ENCODE measurements around the gene ISOC1.

Gene ISOC1

DNA sequence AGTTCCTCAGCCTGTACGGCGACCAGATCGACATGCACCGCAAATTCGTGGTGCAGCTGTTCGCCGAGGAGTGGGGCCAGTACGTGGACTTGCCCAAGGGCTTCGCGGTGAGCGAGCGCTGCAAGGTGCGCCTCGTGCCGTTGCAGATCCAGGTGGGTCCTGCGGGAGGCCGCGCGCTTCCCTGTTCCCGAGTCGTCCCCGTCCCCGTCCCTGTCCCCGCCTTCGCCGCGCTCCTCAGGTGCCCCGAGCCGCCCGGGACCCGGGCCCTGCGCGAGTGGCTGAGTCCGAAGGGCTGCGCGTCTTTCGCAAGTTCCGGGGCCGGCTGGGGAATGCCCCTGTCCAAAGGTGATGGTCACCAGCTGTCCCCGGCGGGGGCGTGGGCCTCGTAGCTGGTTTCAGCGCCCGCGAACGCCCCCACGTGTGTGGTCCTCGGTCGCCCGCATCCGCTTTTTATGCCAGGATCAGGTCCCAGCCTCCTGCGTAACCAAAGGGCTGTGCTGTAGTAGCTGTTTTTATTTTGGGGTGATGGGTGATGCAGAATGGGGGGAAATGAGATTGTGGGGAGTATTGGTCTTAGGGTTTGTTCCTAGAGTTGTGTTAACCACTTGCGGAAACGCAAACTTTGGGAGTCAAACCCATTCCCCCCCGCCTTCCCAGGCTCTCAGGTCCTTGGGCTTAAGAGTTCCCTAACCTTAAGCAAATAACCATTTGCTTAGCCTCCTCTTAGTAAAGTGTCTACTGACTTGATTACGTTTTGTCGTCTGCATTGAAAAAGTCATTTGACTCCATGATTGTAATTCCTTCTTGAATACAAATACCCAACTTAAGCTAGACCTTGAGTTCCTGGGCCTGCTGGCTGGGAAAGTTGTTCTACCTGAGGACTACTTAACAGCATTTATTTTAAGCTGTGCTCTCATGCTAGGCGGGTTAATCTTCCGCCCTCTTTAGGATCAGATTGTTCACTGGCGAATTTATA, 663 bp downstream of the ISOC1 start:
- DNase-seq (ENCODE audit: low read depth in 2 of 2), result peak; percentile 4 to 49

DNA sequence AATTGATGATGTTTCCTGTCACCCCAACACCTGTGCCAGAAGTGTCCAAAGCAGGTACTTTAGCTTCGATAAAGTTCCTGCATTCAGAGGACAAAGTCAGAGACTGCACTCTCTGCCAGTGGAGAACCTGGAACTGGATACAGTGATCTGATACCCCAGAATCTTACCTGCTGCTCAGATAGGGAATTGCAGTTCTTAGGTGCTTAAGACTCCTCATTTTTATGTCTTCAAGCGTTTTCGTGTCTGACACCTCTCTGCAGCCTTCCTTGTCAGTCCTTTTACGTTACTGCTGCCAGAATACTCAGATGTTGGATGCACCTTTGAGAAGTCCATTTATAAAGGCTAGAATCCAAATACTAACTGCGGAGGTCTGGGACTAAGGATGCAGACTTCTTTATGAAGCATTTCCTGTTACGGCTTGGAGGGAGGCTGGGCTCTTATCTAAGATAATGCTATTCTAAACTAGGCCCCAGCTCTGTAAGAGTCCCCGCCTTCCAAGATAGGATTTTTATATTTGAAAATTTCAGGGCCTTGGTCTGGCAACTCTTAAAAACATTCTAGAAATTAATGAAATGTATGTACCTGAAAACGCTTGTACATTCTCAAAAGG, 1.9 kb downstream of the ISOC1 start:
- no peak for DNase-seq (ENCODE audit: low read depth in 2 of 2)

GRCh38 chr5:129097498-129098296, 3.1 kb downstream of the ISOC1 start:
- no peak for DNase-seq (ENCODE audit: low read depth in 2 of 2)

GRCh38 chr5:129098488-129099183, 4.1 kb downstream of the ISOC1 start:
- DNase-seq (ENCODE audit: low read depth in 2 of 2), result no peak

GRCh38 chr5:129099184-129099569, 4.6 kb downstream of the ISOC1 start:
- no peak for DNase-seq (ENCODE audit: low read depth in 2 of 2)

GRCh38 chr5:129101794-129102193, 7.2 kb downstream of the ISOC1 start:
- DNase-seq (ENCODE audit: low read depth in 2 of 2), result no peak

DNA sequence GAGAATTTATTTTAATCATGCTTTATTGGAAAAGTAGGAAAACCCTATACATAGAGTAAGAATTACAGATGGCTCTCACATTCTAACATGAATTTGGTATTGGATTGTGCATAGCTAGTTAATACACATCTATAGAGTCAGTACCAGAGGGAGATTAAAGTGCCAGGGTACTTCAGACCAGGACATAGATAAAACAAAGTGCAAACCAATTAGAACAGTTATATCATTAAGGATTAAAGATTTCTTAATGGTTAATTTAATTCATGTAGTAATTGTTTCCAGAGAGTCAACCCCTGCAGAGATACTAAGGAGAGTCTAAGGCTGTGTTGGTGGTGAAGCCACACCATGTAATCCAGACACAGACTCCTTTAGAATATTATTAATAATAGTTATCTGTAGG, 8.8 kb downstream of the ISOC1 start:
- DNase-seq (ENCODE audit: low read depth in 2 of 2), result no peak

DNA sequence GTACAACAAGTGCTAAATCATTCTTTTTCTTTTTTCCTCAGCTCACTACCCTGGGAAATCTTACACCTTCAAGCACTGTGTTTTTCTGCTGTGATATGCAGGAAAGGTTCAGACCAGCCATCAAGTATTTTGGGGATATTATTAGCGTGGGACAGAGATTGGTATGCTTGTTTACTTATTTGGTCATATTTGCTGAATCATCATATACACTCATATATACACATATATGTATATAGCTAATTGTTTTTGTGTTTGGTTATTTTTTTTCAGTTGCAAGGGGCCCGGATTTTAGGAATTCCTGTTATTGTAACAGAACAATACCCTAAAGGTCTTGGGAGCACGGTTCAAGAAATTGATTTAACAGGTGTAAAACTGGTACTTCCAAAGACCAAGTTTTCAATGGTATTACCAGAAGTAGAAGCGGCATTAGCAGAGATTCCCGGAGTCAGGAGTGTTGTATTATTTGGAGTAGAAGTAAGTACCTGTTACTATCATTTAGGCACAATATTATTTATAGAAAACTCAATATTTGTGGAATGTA, 10.4 kb downstream of the ISOC1 start:
- DNase-seq (ENCODE audit: low read depth in 2 of 2), result no peak

DNA sequence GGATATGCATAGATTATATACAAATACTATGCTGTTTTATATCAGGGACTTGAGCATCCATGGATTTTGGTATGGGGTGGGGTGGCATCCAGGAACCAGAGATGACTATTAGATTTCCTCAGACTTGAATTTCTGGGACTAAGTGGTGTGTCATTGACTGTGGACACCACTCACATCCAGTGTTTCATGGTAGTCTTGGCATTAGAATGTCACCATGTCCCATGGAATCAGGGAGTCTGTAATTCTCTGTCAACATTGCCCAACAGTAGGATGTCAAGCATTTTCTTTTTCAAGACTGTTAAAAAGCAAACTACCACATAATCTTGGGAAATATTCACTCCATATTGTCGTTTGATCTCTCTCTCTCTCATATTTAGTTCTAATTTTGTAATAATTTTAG, 13.1 kb downstream of the ISOC1 start:
- no peak for DNase-seq (ENCODE audit: low read depth in 2 of 2)

DNA sequence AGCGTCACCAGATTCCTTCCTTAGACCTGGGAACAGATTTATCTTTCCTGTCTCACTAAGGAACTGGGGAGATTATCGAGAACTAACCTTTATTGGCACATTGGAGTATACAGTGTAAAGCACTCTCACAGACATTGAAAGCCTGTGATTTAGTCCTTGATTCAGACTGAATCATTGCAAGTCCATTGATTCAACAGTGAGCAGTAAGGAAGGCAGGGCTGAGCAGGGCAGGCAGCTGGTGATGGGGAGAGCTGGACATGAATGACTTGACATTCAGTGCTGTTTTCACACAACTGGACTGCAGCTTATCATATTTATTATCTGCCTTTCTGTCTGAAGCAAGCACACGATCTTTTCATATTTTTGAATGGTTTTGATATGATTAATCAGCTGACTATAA, 16.2 kb downstream of the ISOC1 start:
- no peak for DNase-seq (ENCODE audit: low read depth in 2 of 2)

GRCh38 chr5:129111351-129111750, 16.8 kb downstream of the ISOC1 start:
- no peak for DNase-seq (ENCODE audit: low read depth in 2 of 2)

DNA sequence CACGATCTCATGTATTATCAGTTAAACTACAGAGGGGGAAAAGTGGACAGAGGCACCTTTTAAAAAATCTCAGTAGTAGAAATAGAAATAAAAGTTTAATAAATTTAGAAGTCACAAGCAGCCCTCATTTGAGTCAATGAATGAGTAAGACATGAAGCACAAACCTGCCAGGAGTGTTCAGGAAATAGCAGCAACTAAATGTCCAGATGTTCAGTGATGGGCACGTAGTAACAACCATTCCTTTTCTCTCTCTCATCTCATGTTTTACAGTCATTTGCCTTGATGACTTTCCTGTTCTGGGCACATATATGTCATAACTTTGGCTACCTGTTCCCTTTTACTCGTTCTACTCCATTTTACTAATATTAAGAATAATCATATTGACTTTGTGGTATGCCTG, 17.7 kb downstream of the ISOC1 start:
- no peak for DNase-seq (ENCODE audit: low read depth in 2 of 2)

GRCh38 chr5:129113867-129114266, 19.3 kb downstream of the ISOC1 start:
- no peak for DNase-seq (ENCODE audit: low read depth in 2 of 2)

DNA sequence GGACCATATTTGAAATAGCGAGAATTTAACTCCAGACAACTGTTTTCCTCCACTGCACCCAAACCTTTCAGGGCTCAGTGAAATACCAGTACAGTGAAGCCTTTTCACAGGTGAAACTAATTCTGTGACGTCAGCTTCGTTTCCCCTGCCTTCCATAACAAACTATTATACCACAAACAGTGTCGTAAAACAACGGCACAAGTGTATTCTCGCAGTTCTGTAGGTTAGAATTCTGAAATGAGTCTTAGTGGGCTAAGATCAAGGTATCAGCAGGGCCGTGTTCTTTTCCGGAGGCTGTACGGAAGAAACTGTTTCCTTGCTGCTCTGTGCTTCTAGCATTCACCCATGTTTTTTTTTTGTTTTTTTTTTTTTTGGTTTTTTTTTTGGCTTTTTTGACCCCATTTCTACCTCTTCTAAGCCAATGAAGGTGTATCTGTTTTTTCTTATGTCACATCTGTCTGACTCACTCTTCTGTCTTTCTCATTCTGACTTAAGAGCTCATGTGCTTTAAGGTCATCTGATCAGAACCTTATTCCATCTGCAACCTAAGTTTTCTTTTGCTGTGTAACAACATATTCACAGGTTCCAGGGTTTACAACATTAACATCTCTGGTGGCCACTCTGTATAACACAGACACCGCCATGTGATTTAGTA, 20.1 kb downstream of the ISOC1 start:
- DNase-seq (ENCODE audit: low read depth in 2 of 2), result no peak

GRCh38 chr5:129115680-129116079, 21.1 kb downstream of the ISOC1 start:
- DNase-seq (ENCODE audit: low read depth in 2 of 2), result no peak

GRCh38 chr5:129116797-129117196, 22.2 kb downstream of the ISOC1 start:
- no peak for DNase-seq (ENCODE audit: low read depth in 2 of 2)

DNA sequence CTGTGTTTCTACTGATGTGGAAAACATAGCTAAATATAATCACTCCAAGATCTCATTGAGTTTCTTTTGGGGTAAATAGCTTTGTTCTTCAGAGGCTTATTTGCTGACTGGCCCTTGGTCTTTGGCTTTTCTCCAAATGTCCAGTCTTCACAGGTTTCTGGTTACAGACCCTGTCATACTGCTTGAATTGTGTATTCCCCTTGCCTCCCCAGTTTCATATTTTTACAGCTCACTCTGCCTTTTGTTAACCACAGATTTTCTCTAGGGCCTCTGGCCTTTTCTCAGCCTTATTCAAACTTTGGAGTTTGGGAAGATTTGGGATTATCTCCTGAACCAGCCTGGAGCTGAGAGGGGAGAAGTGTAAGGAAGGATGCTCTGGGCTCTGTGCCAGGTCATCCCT, 23.9 kb downstream of the ISOC1 start:
- no peak for DNase-seq (ENCODE audit: low read depth in 2 of 2)

DNA sequence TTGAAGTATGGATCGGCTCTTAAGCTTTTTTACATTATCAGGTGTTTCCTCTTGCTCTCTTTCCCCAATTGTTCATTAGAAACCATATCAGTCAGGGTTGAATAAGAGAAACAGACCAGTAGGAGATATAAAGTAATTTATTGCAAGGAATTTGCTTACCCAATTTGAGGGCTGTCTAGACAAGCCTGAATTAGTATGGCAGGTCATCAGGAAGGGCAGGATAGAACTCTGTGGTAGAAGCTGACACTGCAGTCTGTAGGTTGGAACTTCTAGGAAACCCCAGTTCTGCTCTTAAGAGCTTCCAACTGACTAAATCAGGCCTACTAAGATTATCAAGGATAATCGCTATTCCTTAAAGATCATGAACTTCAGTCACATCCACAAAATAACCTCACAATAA, 24.3 kb downstream of the ISOC1 start:
- DNase-seq (ENCODE audit: low read depth in 2 of 2), result no peak

DNA sequence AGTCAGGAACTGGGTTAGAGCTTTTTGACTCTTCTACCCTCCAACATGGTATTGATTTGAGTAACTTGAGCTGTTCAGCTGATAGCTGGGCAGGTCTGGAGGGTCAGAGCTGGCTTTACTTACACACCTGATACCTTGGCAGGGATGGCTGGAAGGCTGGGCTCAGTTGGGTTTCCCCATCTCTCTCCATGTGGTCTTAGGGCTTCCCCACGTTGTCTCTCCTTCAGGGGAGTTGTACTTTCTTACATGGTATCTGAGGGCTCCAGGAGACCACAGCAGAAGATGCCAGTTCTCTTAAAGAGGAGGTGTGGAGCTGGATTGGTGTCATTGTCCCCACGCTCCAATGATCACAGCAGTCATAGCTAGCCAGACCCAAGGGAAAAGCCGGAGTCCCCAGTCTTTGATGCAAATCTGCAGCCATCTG, 25.6 kb downstream of the ISOC1 start:
- no peak for DNase-seq (ENCODE audit: low read depth in 2 of 2)

- no peak for DNase-seq (ENCODE audit: low read depth in 2 of 2)
Observed at GRCh38 chr5:129122560-129122959, 28.0 kb downstream of the ISOC1 start.

DNA sequence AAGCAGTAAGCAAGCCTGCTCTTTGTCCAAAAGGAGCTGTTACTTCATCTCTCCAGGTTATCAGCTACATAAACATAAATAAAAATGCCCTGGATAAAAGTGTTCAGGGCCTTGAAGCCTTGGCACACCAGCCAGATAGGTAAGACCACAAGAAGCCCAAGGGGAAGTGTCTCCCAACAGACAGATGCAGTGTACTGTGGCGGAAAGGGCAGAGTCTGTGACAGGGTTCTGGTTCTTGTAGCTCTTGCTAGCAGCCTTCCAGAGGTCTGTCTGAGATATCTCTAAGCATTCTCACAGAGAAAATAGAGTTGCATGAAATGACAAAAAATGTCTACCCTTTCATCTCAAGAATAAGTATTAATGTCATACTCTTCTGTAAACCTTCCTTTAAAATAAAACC, 30.1 kb downstream of the ISOC1 start:
- no peak for DNase-seq (ENCODE audit: low read depth in 2 of 2)
